T47D (cell line): ENCODE results near the gene SPEG.

ENCODE experiments used
- DNase-seq, 2 experiments: peaks; one replicate each; pipeline versions ENCODE4 v3.0.0 to v3.0.0-alpha.2; 2011 to 2012; ENCODE audit warnings: low read depth in 1 of 2, low spot score in 1 of 2
- JUND ChIP-seq: IDR thresholded peaks from 2 replicates; pipeline ENCODE4 v1.6.1; 2012; ENCODE audit warnings: low read depth
- in situ Hi-C: cut with HindIII; loops from 2 replicates; pipeline ENCODE4 v1.10.0; 2016; ENCODE audit warnings: low sequenced_read_pairs, low pct_unique_long_range_greater_than_20kb

SPEG gene

DNA sequence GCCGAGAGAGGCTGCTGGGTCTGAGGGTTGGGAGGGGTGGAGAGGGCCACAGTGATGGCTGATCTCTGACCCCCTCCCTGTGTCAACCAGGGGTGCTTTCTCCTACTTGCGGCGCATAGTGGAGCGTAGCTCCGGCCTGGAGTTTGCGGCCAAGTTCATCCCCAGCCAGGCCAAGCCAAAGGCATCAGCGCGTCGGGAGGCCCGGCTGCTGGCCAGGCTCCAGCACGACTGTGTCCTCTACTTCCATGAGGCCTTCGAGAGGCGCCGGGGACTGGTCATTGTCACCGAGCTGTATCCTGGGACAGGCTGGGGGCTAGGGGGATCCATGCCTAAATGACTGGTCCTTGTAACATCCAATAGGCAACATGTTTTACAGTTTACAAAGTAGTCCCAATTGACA lies 43.2 kb downstream of the SPEG start:
- TF ChIP-seq JUND, result no peak
- in situ Hi-C loops, result no loop called here
- no peak for DNase-seq

DNA sequence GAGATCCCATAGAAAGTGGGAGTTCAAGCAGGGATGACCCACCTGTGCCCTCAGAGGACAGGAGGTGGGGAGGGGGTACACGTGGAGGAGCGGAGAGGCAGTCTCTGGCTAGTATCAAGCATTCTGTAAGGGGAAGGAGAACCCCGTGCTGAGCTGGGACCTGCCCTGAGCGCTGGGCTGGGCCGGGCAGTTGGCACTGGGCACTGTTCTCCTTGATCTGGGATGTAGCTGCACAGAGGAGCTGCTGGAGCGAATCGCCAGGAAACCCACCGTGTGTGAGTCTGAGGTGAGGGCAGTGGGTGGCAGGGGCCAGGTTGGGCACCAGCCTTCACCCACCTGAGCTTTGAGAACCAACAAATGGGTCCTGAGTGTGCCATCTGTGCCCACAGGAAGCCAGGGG lies 44.3 kb downstream of the SPEG start:
- no peak for DNase-seq
- in situ Hi-C loops, result no loop called here
- no peak for TF ChIP-seq JUND

DNA sequence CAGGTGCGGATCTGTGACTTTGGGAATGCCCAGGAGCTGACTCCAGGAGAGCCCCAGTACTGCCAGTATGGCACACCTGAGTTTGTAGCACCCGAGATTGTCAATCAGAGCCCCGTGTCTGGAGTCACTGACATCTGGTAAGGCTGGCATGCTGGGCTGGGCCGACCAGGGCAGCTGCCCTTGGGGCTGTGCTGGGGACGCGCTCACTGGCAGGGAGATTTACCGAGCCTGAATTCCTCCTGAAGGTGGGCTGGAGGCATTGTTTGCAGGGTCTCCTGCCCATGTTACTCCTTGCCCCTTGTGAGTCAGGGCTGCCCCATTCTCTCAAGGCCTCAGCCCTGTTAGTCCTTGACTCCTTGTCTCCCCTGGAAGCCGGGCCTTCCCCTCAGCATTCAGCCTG lies 45.4 kb downstream of the SPEG start:
- TF ChIP-seq JUND, result no peak
- in situ Hi-C loops, result no loop called here

DNA sequence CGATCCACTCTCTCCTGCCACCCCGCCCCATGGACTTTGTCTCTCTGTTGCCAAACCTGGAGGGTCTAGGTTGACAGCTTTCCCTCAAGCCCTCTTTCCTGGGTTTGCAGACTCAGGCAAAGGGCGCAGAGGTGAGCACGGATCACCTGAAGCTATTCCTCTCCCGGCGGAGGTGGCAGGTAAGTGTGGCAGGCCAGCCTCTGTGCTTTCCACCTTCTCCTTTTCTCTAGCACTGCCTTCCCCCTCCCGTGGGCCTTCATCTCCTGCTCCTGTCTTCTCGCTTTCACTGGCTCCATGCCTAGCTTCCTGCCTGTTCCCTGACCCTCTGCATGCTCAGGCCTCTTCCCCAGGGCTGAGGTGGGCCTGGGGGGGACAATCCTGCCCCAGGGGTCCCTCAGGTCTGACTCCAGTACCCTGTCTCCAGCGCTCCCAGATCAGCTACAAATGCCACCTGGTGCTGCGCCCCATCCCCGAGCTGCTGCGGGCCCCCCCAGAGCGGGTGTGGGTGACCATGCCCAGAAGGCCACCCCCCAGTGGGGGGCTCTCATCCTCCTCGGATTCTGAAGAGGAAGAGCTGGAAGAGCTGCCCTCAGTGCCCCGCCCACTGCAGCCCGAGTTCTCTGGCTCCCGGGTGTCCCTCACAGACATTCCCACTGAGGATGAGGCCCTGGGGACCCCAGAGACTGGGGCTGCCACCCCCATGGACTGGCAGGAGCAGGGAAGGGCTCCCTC lies 48.2 kb downstream of the SPEG start:
- in situ Hi-C loops, result no loop called here
- DNase-seq, result no peak
- no peak for TF ChIP-seq JUND

More for the DNA sequence above, 45.4 kb downstream of the SPEG start:
- DNase-seq, result no peak

DNA sequence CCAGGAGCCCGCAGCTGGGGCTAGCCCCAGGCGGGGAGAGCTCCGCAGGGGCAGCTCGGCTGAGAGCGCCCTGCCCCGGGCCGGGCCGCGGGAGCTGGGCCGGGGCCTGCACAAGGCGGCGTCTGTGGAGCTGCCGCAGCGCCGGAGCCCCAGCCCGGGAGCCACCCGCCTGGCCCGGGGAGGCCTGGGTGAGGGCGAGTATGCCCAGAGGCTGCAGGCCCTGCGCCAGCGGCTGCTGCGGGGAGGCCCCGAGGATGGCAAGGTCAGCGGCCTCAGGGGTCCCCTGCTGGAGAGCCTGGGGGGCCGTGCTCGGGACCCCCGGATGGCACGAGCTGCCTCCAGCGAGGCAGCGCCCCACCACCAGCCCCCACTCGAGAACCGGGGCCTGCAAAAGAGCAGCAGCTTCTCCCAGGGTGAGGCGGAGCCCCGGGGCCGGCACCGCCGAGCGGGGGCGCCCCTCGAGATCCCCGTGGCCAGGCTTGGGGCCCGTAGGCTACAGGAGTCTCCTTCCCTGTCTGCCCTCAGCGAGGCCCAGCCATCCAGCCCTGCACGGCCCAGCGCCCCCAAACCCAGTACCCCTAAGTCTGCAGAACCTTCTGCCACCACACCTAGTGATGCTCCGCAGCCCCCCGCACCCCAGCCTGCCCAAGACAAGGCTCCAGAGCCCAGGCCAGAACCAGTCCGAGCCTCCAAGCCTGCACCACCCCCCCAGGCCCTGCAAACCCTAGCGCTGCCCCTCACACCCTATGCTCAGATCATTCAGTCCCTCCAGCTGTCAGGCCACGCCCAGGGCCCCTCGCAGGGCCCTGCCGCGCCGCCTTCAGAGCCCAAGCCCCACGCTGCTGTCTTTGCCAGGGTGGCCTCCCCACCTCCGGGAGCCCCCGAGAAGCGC lies 49.1 kb downstream of the SPEG start:
- in situ Hi-C loops, result no loop called here
- DNase-seq, result no peak
- TF ChIP-seq JUND, result no peak

DNA sequence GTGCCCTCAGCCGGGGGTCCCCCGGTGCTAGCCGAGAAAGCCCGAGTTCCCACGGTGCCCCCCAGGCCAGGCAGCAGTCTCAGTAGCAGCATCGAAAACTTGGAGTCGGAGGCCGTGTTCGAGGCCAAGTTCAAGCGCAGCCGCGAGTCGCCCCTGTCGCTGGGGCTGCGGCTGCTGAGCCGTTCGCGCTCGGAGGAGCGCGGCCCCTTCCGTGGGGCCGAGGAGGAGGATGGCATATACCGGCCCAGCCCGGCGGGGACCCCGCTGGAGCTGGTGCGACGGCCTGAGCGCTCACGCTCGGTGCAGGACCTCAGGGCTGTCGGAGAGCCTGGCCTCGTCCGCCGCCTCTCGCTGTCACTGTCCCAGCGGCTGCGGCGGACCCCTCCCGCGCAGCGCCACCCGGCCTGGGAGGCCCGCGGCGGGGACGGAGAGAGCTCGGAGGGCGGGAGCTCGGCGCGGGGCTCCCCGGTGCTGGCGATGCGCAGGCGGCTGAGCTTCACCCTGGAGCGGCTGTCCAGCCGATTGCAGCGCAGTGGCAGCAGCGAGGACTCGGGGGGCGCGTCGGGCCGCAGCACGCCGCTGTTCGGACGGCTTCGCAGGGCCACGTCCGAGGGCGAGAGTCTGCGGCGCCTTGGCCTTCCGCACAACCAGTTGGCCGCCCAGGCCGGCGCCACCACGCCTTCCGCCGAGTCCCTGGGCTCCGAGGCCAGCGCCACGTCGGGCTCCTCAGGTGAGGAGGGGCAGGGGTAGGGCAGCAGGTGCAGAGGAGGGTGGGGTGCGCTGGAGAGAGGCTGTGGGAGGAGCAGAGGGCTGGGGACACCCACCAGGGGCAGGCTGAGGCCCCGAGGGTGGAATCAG lies 49.9 kb downstream of the SPEG start:
- in situ Hi-C loops, result no loop called here
- no peak for DNase-seq
- no peak for TF ChIP-seq JUND

DNA sequence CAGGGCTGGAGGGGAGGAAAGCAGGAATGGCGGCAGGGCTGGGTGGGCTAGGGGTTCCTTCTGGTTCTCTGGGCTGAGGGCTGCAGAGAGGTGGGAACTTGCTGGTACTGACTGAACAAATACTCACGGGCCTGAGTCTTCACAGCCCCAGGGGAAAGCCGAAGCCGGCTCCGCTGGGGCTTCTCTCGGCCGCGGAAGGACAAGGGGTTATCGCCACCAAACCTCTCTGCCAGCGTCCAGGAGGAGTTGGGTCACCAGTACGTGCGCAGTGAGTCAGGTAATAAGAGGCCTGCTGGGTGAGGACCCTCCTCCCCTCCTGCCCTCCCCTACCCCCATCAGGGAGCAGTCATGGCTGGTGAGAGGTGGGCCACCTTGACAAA lies 50.5 kb downstream of the SPEG start:
- no peak for TF ChIP-seq JUND
- DNase-seq, result no peak
- in situ Hi-C loops, result no loop called here

DNA sequence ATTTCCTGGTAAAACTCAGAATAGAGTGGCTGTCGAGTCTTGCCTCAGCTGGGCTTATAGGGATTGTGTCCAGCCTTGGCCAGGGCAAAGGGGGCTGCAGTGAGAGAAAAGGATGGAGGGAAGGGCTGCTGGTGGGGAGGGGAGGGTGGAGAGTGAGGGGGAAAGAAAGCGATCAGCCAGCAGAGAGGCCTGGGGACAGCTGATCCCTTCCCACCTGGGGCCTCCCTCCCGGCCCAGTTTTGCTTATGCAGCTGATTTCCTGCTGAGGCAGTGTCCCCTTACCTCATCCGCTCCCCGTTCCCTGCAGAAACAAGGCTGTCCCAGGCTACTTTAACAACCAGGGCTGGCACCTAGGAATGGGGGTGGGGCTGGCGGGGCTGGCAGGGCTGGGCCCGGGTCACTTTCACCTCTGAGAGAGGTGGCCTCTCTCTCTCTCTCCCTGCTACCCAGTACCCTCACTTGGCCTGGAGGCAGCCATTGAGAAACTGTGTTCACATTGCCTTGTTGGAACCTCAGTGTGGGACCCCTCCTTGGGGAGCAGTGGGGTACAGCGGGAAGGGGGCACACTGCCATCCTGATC lies 51.8 kb downstream of the SPEG start:
- TF ChIP-seq JUND, result no peak
- DNase-seq, result no peak
- in situ Hi-C loops, result no loop called here

DNA sequence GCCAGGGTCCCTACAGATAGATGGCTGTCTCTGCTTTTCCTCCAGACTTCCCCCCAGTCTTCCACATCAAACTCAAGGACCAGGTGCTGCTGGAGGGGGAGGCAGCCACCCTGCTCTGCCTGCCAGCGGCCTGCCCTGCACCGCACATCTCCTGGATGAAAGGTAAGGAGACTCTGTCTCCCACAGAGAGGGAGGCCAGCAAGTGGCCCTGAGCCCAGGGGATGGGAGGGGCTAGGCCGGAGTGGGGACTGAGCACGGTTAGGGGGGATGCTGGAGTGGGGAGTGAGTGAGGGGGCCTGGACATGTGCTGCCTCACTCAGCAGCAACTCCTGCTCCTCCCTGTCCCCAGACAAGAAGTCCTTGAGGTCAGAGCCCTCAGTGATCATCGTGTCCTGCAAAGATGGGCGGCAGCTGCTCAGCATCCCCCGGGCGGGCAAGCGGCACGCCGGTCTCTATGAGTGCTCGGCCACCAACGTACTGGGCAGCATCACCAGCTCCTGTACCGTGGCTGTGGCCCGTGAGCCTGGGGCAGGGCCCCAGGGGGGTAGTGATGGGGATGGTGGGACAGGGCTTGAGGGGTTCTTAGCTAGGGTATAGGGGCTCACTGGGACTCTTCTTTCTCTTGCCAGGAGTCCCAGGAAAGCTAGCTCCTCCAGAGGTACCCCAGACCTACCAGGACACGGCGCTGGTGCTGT lies 53.7 kb downstream of the SPEG start:
- TF ChIP-seq JUND, result no peak
- DNase-seq, result no peak
- in situ Hi-C loops, result no loop called here

DNA sequence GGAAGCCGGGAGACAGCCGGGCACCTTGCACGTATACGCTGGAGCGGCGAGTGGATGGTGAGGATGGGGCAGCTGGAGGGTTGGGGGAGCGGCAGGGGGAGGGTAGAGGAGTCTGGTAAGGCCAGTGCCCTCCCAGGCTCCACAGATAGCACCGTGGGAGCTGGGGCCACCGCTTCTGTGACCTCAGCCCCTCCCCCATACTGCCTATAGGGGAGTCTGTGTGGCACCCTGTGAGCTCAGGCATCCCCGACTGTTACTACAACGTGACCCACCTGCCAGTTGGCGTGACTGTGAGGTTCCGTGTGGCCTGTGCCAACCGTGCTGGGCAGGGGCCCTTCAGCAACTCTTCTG lies 54.2 kb downstream of the SPEG start:
- in situ Hi-C loops, result no loop called here
- no peak for DNase-seq
- no peak for TF ChIP-seq JUND

DNA sequence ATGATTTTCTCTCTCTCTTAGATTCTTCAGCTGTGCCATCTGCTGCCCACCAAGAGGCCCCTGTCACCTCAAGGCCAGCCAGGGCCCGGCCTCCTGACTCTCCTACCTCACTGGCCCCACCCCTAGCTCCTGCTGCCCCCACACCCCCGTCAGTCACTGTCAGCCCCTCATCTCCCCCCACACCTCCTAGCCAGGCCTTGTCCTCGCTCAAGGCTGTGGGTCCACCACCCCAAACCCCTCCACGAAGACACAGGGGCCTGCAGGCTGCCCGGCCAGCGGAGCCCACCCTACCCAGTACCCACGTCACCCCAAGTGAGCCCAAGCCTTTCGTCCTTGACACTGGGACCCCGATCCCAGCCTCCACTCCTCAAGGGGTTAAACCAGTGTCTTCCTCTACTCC lies 54.7 kb downstream of the SPEG start:
- TF ChIP-seq JUND, result no peak
- in situ Hi-C loops, result no loop called here

DNA sequence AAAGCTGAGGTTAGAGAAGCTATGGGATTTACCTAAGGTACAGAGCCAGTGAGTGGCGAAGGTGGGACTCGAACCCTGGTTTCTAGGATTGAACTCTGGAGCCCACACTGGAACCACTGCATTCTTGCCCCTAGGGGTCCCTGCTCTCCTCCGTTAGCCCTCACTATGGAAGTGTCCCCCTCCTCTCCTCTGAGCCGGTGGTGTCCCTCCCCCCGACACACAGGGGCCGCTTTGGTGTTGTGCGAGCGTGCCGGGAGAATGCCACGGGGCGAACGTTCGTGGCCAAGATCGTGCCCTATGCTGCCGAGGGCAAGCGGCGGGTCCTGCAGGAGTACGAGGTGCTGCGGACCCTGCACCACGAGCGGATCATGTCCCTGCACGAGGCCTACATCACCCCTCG lies 55.5 kb downstream of the SPEG start:
- in situ Hi-C loops, result no loop called here
- DNase-seq, result no peak
- TF ChIP-seq JUND, result no peak

More for the DNA sequence above, 54.7 kb downstream of the SPEG start:
- DNase-seq, result no peak
